Measurements from ENCODE around the gene HRK.
"Not testable (repeated sequence)": the region's sequence is repeated elsewhere in the genome, so short reads cannot be mapped to it uniquely, and the experiment has no call there.

The HRK gene

DNA sequence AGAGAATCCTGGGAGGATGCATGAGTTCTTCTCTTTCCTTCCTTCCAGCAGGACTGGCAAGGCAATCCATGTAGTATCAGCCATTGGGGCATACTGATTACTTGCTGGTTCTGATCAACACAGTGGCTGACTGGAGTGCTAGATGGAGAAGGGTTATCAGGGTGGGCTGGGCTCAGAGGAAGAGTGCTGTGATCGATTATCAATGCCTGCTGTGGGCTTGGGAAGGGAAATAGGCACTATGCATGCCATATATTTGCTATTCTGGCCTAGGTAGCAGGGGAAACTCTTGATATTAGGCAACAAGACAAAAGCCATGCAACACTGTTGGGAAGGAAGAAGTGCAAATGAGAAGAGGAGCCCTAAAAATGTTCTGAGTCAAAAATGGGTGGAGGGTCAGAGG lies 45.8 kb downstream of the HRK start:
- no peak for TF ChIP-seq ZNF274 (IDR thresholded peaks at IDR 0.05; ENCODE audit: low read depth, low read length)
- no peak overlapping the region for H3K4me3 ChIP-seq (ENCODE audit: low read length)

GRCh38 chr12:116833474-116833873 lies 47.8 kb downstream of the HRK start:
- no peak for TF ChIP-seq ZNF274 (IDR thresholded peaks at IDR 0.05; ENCODE audit: low read depth, low read length)
- H3K4me3 ChIP-seq (ENCODE audit: low read length), result no peak overlapping the region

DNA sequence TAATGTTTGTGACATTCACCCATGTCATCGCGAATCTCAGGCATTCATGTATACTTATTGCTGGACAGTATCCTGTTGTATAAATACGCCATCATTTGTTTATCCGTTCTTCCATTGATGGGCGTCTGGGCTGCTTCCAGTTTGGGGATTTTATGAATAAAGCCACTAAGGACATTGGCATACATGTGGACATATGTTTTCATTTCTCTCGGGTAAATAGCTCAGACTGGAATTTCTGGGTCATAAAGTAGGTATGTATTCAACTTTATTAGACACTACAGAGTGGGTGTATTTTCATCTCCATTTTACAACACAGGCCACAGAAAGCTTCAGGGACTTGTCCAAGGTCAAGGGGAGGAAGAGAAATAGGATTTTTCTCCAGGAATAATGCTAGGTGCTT lies 48.9 kb downstream of the HRK start:
- no peak overlapping the region for H3K4me3 ChIP-seq (ENCODE audit: low read length)
- TF ChIP-seq ZNF274 (IDR thresholded peaks at IDR 0.05; ENCODE audit: low read depth, low read length), result no peak

- no peak overlapping the region for H3K4me3 ChIP-seq (ENCODE audit: low read length)
- no peak for TF ChIP-seq ZNF274 (IDR thresholded peaks at IDR 0.05; ENCODE audit: low read depth, low read length)
Observed at GRCh38 chr12:116827432-116827831, 53.8 kb downstream of the HRK start.

GRCh38 chr12:116821291-116821690 lies 60.0 kb downstream of the HRK start:
- no peak for TF ChIP-seq ZNF274 (IDR thresholded peaks at IDR 0.05; ENCODE audit: low read depth, low read length)
- no peak overlapping the region for H3K4me3 ChIP-seq (ENCODE audit: low read length)

- no peak for TF ChIP-seq ZNF274 (IDR thresholded peaks at IDR 0.05; ENCODE audit: low read depth, low read length)
- H3K4me3 ChIP-seq (ENCODE audit: low read length), result no peak overlapping the region
Observed at GRCh38 chr12:116820064-116820656, 61.1 kb downstream of the HRK start.

GRCh38 chr12:116818948-116819832 lies 62.1 kb downstream of the HRK start:
- no peak for TF ChIP-seq ZNF274 (IDR thresholded peaks at IDR 0.05; ENCODE audit: low read depth, low read length)

DNA sequence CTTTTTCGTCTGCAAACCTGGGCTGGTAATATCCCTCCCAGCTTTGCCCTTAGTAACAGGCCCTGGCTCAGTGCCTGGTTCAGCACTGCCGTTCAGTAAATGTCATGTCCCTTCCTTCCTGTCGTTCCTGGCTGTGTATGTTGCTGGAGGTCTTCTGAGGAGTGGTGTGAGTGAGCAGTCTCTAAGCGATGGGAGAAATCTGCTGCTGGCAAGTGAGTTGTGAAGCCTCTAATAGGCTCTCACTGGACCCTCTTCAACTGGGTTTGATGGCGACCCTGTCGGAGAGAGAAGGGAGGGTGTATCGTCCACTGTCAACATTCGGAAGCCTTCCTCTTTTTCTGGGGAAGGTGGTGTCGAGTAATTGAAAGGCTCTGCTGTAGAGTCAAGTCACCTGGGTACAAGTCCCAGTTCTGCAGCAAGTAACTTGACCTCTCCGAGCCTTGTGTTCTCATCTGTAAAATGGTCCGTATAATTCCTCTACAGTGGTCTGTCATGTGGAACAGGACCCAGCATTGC lies 62.8 kb downstream of the HRK start:
- H3K4me3 ChIP-seq (ENCODE audit: low read length), result peak overlapping the region; percentile 96
- TF ChIP-seq ZNF274 (IDR thresholded peaks at IDR 0.05; ENCODE audit: low read depth, low read length), result no peak

More at GRCh38 chr12:116818948-116819832, 62.1 kb downstream of the HRK start:
- peak overlapping the region; percentile 96 for H3K4me3 ChIP-seq (ENCODE audit: low read length)

GRCh38 chr12:116814766-116815165 lies 66.5 kb downstream of the HRK start:
- H3K4me3 ChIP-seq (ENCODE audit: low read length), result not testable (repeated sequence)

DNA sequence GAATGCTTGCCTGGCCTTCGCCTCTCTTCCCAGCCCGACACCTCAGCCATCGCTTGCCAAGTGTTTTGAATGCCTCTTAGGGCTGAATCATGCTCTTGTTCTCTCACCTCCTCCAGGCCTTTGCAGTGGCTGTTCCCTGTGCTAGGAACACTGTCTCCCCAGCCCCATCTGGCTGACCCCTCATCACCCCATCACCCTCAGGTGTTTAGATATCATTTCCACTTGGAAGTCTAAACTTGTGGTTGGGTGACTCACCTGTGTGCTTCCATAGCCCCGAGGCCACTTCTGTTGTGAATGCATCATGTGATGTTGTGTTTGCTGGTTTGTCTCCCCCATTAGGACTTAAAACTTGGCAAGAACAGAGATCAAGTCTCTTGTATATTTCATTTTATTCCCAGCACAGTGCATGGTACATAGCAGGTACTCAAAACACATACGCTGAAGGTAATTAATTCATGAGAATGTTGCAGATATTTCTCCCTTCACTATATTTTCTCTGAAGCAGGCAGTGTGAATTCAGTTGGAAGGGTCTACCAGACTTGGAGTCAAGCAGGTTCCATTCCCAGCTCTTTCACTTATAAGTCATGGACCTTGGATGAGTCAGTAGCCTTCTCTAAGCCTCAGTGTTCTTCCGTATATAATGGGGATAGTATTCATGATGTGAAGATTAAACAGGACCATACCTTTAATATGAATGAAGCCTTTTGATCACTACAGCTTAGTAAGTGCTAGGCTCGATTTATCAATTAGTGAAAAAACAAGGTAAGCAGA lies 67.8 kb downstream of the HRK start:
- TF ChIP-seq ZNF274 (IDR thresholded peaks at IDR 0.05; ENCODE audit: low read depth, low read length), result no peak
- no peak overlapping the region for H3K4me3 ChIP-seq (ENCODE audit: low read length)

DNA sequence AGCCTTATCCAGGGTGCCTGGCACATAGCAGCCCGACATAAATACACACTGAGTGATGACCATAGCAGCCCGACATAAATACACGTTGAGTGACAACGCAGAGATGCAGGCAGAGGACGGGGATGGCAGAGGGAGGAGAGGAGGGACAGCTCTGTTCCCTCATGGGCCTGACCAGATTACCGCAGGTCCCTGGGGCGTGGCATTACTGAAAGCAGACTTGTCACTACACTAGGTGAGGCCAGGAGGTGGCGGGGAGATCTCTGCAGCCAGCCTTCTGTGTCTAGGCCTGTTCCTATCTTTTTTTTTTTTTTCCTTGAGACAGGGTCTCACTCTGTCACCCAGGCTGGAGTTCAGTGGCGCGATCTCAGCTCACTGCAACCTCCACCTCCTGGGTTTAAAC lies 69.0 kb downstream of the HRK start:
- H3K4me3 ChIP-seq (ENCODE audit: low read length), result no peak overlapping the region
- TF ChIP-seq ZNF274 (IDR thresholded peaks at IDR 0.05; ENCODE audit: low read depth, low read length), result no peak

DNA sequence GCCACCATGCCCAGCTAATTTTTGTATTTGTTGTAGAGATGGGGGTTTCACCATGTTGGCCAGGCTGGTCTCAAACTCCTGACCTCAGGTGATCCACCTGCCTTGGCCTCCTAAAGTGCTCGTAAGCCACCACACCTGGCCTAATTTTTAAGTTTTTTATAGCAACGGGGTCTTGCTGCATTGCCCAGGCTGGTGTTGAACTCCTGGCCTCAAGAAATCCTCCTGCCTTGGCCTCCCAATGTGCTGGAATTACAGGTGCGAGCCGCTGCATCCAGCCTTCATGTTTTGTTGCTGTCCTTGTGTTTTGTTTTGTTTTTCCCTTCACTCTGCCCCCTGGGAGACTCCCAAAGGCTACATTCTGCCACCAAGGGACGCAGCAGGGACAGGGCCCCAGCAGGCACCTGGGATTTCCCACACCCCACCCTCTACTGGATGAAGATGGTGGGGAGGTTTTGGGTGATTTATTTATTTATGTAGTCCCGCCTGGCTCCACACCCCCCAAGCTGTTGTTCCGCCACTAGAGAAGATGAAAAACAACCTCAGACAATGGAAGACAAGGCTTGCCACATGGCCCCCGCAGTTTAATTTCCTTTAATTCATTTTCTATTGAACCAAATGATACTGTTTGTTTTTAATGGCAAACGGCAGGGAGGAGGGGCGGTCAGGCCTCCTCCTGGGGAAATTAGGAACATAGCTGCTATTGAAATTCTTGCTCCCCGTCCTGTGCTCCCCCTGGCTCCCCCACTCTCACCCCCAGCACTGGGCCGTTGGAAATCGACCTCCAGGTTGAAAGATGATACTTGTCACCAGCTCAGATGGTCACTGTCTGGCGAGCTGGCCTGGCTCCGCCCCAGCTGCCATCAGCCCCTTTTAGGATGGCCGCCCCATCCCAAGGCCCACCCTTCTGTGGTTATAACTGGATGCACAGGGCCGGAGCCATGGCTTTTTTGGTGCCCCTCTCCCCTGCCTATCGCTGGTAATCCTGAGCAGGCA lies 72.8 kb downstream of the HRK start:
- no peak for TF ChIP-seq ZNF274 (IDR thresholded peaks at IDR 0.05; ENCODE audit: low read depth, low read length)
- no peak overlapping the region for H3K4me3 ChIP-seq (ENCODE audit: low read length)

- no peak for TF ChIP-seq ZNF274 (IDR thresholded peaks at IDR 0.05; ENCODE audit: low read depth, low read length)
- H3K4me3 ChIP-seq (ENCODE audit: low read length), result no peak overlapping the region
Observed at GRCh38 chr12:116807546-116807945, 73.7 kb downstream of the HRK start.

Measured in GM08714 (cell line).